ENCODE measurements around the gene AMPD3. TPM values are rescaled to one million over a fixed set of nuclear protein-coding genes. Genes with fewer than 3 reads are reported as not detected.

Gene AMPD3
- total and polyA plus RNA-seq, 12 donors, result 0.59 to 8.7 (median 2.4) TPM

DNA sequence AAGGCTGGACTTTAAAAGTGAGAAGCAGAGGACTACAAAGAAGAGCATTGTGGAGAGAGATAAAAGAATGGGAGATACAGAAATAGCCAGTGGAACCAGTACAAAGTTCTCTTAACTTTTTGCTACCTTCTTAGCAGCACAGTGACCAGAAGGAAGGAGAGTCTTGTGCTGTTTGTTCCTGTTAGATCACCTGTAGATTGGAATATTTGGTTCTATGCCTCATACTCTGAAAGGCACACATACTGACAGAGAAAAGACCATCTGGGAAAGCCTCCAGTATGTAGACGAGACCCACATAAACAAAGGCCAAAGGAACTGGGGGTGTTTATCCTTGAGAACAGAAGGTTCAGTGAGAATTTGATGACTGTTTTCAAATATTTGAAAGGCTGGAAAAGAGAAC lies 67.2 kb downstream of the AMPD3 start:
- TF ChIP-seq, protein P1, sequence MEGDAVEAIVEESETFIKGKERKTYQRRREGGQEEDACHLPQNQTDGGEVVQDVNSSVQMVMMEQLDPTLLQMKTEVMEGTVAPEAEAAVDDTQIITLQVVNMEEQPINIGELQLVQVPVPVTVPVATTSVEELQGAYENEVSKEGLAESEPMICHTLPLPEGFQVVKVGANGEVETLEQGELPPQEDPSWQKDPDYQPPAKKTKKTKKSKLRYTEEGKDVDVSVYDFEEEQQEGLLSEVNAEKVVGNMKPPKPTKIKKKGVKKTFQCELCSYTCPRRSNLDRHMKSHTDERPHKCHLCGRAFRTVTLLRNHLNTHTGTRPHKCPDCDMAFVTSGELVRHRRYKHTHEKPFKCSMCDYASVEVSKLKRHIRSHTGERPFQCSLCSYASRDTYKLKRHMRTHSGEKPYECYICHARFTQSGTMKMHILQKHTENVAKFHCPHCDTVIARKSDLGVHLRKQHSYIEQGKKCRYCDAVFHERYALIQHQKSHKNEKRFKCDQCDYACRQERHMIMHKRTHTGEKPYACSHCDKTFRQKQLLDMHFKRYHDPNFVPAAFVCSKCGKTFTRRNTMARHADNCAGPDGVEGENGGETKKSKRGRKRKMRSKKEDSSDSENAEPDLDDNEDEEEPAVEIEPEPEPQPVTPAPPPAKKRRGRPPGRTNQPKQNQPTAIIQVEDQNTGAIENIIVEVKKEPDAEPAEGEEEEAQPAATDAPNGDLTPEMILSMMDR (IDR thresholded peaks at IDR 0.05), result no peak
- H3K27me3 ChIP-seq, result no peaks in the 10 kb centered on the region
- no peaks in the 10 kb centered on the region for H3K9me3 ChIP-seq
- ATAC-seq (no peak), DNase-seq (no peak)
- no peak overlapping the region for H3K27ac ChIP-seq
- WGBS, 2 donors, result 81 to 86% methylated on average over 1 of the region's 1 CpG
- intact Hi-C loops (cut with DNase I), result no loop called here
- H3K4me1 ChIP-seq, result peaks cover 0 to 4% (median 0%) of the 10 kb centered on the region in 9 donors
- peaks cover 0 to 98% (median 25%) of the 10 kb centered on the region in 9 donors for H3K36me3 ChIP-seq
- no peak overlapping the region for H3K4me3 ChIP-seq

DNA sequence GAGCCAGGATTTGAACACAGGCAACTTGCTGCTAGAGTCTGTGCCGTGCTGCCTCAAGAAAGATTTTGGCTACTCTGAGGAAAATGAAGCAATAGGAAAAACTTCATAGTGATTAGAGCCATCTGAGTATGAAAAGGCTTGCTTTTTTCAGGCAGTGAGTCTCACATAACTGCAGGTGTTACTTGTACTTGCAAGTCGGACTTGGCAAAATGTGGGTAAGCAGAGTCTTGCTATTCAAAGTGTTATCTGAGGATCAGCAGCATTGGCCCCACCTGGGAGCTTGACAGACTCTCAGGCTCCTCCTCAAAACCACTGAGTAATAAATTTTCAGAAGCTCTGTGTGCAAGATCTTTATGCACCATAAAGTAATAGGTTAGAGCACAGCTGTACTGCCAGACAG lies 67.9 kb downstream of the AMPD3 start:
- no peak overlapping the region for H3K4me3 ChIP-seq
- H3K27me3 ChIP-seq, result no peaks in the 10 kb centered on the region
- peaks cover 0 to 100% (median 25%) of the 10 kb centered on the region in 9 donors for H3K36me3 ChIP-seq
- TF ChIP-seq, protein P1 (IDR thresholded peaks at IDR 0.05), result no peak
- DNase-seq, result no peak
- 87 to 90% methylated on average over 2 of the region's 2 CpGs for WGBS, 2 donors
- intact Hi-C loops (cut with DNase I), result no loop called here
- no peak overlapping the region for H3K27ac ChIP-seq
- no peaks in the 10 kb centered on the region for H3K9me3 ChIP-seq
- ATAC-seq, result no peak
- H3K4me1 ChIP-seq, result peaks cover 0 to 4% (median 0%) of the 10 kb centered on the region in 9 donors

DNA sequence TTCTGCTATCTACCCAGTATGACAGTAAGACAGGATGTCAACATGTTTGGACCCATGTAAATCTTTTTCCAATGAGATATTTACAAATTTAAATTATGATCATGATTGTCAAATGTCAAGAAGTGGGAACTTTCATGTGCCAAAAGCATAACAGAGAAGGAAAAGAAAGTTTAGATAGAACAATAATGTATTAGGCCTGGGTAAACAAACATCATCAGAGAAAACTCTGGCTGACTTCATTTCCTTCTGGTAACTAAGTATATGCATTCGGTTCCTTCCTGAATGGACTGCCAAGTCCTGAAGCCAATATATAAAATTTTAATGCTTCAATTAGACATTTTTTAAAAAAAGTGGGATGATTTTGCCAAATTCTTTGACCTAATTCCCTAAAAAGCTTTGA lies 69.4 kb downstream of the AMPD3 start:
- 58 to 65% methylated on average over 1 of the region's 1 CpG for WGBS, 2 donors
- DNase-seq, result no peak
- no peaks in the 10 kb centered on the region for H3K9me3 ChIP-seq
- H3K4me1 ChIP-seq, result peaks cover 0 to 4% (median 0%) of the 10 kb centered on the region in 9 donors
- intact Hi-C loops (cut with DNase I), result no loop called here
- no peak for ATAC-seq
- TF ChIP-seq, protein P1 (IDR thresholded peaks at IDR 0.05), result no peak
- no peak overlapping the region for H3K27ac ChIP-seq
- H3K27me3 ChIP-seq, result no peaks in the 10 kb centered on the region
- H3K36me3 ChIP-seq, result peaks cover 0 to 100% (median 34%) of the 10 kb centered on the region in 9 donors
- no peak overlapping the region for H3K4me3 ChIP-seq

DNA sequence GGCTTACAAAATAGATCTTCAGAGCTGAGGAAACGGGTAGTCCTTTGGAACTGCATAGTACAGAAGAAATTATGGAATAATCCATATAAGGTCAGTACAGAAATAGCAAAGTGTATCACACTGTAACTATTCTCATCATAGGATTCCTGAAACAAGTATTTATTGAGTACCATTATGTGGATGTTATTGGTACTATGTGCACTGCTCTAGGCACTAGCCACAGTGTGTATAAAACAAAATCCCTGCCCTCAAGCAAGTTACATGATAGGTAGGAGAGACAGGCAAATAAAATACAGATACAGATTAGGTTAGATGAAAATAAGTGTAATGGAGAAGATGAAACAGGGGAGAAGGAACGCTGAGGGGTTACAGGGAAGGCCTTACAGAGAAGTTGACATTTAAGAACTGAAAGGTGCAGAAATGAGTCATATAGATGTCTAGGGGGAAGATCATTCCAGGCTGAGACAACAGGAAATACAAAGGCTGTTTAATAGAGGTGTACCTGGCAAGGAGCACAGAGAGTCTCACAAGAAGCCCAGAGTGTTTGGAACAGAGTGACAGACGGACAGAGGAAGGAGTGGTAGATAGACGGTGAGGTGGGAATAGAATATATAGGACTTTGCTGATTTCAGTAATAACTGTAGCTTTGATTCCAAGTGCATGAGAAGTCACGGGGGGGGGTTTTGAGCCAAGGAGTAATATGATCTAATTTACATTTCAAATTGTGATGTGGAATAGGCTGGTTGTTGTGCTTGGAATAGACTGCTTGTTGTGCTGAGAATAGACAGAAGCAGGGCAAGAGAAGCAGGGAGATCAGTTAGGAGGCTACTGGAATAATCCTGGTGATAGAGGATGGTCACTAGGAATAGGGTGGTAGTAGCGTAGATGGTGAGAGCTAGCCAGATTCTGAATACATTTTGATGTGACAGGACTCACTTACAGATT lies 72.2 kb downstream of the AMPD3 start:
- H3K4me1 ChIP-seq, result peaks cover 0 to 4% (median 0%) of the 10 kb centered on the region in 9 donors
- H3K9me3 ChIP-seq, result no peaks in the 10 kb centered on the region
- H3K27me3 ChIP-seq, result no peaks in the 10 kb centered on the region
- H3K4me3 ChIP-seq, result no peak overlapping the region
- peaks cover 0 to 100% (median 37%) of the 10 kb centered on the region in 9 donors for H3K36me3 ChIP-seq
- WGBS, 2 donors, result 91 to 92% methylated on average over 6 of the region's 6 CpGs
- TF ChIP-seq, protein P1 (IDR thresholded peaks at IDR 0.05), result no peak
- intact Hi-C loops (cut with DNase I), result no loop called here
- ATAC-seq, result no peak
- H3K27ac ChIP-seq, result no peak overlapping the region
- DNase-seq, result no peak
